Activated CD4-positive, alpha-beta T cell treated with anti-CD3 and anti-CD28 coated beads, Interleukin-2, amount 10 ng/mL, durations not matched to agents 7 days and 5 days (primary cell): ENCODE results near the gene HIC2. TPM values are rescaled to one million over a fixed set of nuclear protein-coding genes. Genes with fewer than 3 reads are reported as not detected.
"Not testable (repeated sequence)": the region's sequence is repeated elsewhere in the genome, so short reads cannot be mapped to it uniquely, and the experiment has no call there.

Source experiments
- CTCF ChIA-PET: fragments of 350-600 bp; sonication (Branson Sonifier 250); formaldehyde crosslinking; loops from one replicate; lab custom pipeline; 2021; ENCODE audit warnings: antibody characterized with exemption; lab: Charles Lee
- POLR2A ChIA-PET: fragments of 350-600 bp; sonication (Branson Sonifier 250); formaldehyde crosslinking; loops from one replicate; lab custom pipeline; 2021; ENCODE audit warnings: antibody characterized with exemption; lab: Charles Lee
- DNase-seq: peaks from one replicate; pipeline ENCODE4 v3.0.0-alpha.2; 2020
- H3K27ac Mint-ChIP-seq: one replicate; pipeline ENCODE4 v1.8.0; 2021; ENCODE audit warnings: mild to moderate bottlenecking, moderate library complexity, mixed read lengths
- H3K27me3 Mint-ChIP-seq: one replicate; pipeline ENCODE4 v1.8.0; 2021; ENCODE audit warnings: mixed read lengths
- H3K36me3 Mint-ChIP-seq: one replicate; pipeline ENCODE4 v1.8.0; 2021; ENCODE audit warnings: low read depth, mixed read lengths
- H3K4me1 Mint-ChIP-seq: one replicate; pipeline ENCODE4 v1.8.0; 2021; ENCODE audit warnings: mixed read lengths
- H3K4me3 Mint-ChIP-seq: one replicate; pipeline ENCODE4 v1.8.0; 2021; ENCODE audit warnings: mild to moderate bottlenecking, moderate library complexity, mixed read lengths
- H3K9me3 Mint-ChIP-seq: one replicate; pipeline ENCODE4 v1.8.0; 2021; ENCODE audit warnings: mixed read lengths
- total RNA-seq, 2 experiments: library from RNA; stranded (reverse); gene quantifications; one replicate each; pipeline ENCODE4 v1.2.3, GENCODE V29; 2021

The HIC2 gene, protein sequence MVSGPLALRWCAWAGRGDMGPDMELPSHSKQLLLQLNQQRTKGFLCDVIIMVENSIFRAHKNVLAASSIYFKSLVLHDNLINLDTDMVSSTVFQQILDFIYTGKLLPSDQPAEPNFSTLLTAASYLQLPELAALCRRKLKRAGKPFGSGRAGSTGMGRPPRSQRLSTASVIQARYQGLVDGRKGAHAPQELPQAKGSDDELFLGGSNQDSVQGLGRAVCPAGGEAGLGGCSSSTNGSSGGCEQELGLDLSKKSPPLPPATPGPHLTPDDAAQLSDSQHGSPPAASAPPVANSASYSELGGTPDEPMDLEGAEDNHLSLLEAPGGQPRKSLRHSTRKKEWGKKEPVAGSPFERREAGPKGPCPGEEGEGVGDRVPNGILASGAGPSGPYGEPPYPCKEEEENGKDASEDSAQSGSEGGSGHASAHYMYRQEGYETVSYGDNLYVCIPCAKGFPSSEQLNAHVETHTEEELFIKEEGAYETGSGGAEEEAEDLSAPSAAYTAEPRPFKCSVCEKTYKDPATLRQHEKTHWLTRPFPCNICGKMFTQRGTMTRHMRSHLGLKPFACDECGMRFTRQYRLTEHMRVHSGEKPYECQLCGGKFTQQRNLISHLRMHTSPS
- total RNA-seq = 1 to 10 TPM; 5.1 to 5.5 TPM

DNA sequence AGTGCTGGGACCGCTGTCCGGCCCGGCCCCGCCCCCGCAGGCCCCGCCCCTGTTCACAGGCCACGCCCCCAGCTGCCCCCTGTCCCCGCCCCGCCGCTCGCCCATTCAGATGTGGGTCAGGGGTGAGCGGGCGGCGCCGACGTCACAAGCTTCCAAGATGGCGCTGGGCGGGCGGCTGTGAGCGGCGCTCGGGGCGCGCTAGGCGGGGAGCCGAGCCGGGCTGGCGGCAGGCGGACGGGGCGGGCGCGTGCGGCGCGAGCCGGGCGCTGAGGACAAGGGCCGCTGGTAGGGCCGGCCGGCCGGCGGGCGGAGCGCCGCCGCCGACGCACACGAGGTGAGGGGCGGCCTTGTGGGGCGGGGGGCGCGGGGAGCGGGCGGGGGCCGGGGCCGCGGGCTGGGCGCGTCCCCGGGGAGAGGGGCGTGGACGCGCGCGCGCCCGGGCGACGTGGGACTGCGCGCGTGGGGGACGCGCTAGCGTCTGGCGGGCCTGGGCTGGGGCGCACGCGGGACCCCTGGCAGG lies at the start of gene HIC2:
Gene HIC2, plus strand, starts transcription at position 145 of the 520 bp plus-strand sequence. CDS start 25,461 bp downstream, outside the sequence.
- H3K27ac Mint-ChIP-seq, H3K9me3 Mint-ChIP-seq, H3K4me1 Mint-ChIP-seq, POLR2A ChIA-PET, H3K27me3 Mint-ChIP-seq, H3K36me3 Mint-ChIP-seq, CTCF ChIA-PET: not testable (repeated sequence)
- peak within 1 kb of the TSS; percentile 59 for H3K4me3 Mint-ChIP-seq
- peak; percentile 5 for DNase-seq

DNA sequence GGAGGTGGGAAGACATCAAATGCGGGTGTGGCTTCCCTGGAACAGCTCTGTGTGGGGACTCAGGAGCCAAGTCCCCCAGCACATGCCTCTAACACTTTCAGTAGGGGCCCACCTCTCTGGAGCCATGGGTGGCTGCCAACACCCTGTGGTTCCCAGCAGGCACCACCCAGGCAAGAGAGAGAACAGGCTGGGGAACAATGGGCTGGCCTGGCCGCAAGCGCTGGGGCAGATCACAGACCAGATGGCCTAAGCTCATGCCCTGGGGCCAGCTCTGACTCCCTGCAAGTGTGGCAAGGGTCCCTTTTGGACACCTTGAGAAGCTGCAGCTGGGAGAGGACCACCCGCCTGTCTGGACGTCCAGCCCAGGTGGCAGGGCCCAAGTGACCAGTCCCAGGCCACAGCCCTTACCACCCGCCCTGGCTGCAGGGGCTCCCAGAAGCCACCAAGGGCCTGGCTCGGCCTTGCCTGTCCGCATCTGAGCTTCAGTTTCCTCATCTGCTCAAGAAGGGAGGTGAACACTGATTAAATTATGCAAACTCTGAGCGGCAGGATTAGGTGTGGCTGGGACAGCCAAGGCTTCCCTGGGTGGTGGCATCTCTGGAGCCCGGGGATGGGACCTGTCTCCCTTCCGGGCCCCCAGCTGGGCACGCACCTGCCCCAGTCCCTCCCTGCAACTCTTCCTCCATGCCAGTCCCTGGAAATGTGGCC lies 48.4 kb upstream of the HIC2 start:
- H3K36me3 Mint-ChIP-seq, POLR2A ChIA-PET, CTCF ChIA-PET, H3K9me3 Mint-ChIP-seq, H3K4me1 Mint-ChIP-seq, DNase-seq, H3K4me3 Mint-ChIP-seq, H3K27me3 Mint-ChIP-seq, H3K27ac Mint-ChIP-seq: not testable (repeated sequence)

DNA sequence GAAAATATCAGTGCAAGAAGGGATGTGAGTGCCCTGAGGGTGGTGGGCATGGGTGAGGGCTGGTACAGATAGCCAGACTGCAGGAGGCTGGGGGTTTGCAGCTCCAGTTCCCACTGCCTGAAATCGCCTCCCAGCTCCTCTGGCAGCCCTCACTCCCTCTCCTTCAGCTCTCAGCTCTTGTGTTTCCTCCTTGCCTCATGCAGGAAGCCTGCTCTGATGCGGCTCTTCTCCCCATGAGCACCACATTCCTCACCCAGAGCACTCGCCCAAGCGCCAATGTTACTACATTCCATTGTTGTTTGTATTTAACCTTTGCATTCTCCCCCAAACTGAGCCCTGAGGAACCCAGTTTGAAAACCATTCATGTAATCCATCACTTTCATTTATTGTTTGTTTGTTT lies 41.3 kb upstream of the HIC2 start:
- H3K27me3 Mint-ChIP-seq, H3K4me1 Mint-ChIP-seq, POLR2A ChIA-PET, CTCF ChIA-PET, DNase-seq, H3K27ac Mint-ChIP-seq, H3K9me3 Mint-ChIP-seq, H3K4me3 Mint-ChIP-seq, H3K36me3 Mint-ChIP-seq: not testable (repeated sequence)

DNA sequence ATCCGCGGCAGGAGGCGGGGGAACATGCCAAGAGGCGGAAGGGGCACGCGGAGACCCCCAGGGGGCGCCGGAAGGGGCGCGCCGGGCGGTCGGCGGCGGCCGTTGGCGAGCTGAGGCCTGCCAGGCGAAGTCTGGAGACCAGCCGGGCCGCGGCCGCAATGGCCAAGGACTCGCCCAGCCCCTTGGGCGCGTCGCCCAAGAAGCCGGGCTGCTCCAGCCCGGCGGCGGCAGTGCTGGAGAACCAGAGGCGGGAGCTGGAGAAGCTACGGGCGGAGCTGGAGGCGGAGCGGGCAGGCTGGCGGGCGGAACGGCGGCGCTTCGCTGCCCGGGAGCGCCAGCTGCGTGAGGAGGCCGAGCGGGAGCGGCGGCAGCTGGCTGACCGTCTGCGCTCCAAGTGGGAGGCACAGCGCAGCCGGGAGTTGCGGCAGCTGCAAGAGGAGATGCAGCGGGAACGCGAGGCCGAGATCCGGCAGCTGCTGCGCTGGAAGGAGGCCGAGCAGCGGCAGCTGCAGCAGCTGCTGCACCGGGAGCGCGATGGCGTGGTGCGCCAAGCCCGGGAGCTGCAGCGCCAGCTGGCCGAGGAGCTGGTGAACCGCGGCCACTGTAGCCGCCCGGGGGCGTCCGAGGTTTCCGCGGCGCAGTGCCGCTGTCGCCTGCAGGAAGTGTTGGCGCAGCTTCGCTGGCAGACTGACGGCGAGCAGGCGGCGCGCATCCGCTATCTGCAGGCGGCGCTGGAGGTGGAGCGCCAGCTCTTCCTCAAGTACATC lies 33.3 kb upstream of the HIC2 start, which contains the start of gene RIMBP3B:
Gene RIMBP3B, plus strand, starts transcription at position 51 of the 767 bp plus-strand sequence. Its CDS starts 108 bp downstream, at position 159.
- H3K27me3 Mint-ChIP-seq, DNase-seq, H3K9me3 Mint-ChIP-seq, H3K36me3 Mint-ChIP-seq, POLR2A ChIA-PET, H3K27ac Mint-ChIP-seq, CTCF ChIA-PET, H3K4me1 Mint-ChIP-seq, H3K4me3 Mint-ChIP-seq: not testable (repeated sequence)

DNA sequence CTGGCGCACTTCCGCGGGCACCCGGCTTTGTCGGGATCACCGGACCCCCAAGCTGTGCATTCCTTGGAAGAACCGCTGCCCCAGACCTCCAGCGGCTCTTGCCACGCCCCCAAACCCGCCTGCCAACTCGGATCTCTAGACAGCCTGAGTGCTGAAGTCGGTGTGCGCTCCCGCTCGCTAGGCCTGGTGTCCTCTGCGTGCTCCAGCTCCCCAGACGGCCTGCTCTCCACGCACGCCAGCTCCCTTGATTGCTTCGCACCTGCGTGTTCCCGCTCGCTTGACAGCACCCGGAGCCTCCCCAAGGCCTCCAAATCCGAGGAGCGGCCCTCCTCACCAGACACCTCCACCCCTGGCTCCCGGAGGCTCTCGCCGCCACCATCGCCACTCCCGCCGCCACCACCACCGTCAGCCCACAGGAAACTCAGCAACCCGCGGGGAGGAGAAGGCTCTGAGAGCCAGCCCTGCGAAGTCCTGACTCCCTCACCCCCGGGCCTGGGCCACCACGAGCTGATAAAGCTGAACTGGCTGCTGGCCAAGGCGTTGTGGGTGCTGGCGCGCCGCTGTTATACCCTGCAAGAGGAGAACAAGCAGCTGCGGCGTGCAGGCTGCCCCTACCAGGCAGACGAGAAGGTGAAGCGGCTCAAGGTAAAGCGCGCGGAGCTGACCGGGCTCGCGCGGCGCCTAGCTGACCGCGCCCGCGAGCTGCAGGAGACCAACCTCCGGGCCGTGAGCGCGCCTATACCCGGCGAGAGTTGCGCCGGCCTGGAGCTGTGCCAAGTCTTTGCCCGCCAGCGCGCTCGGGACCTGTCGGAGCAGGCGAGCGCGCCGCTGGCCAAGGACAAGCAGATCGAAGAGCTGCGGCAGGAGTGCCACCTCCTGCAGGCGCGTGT lies 32.5 kb upstream of the HIC2 start:
- H3K4me1 Mint-ChIP-seq, H3K27ac Mint-ChIP-seq, H3K36me3 Mint-ChIP-seq, DNase-seq, POLR2A ChIA-PET, H3K4me3 Mint-ChIP-seq, H3K27me3 Mint-ChIP-seq, CTCF ChIA-PET, H3K9me3 Mint-ChIP-seq: not testable (repeated sequence)

DNA sequence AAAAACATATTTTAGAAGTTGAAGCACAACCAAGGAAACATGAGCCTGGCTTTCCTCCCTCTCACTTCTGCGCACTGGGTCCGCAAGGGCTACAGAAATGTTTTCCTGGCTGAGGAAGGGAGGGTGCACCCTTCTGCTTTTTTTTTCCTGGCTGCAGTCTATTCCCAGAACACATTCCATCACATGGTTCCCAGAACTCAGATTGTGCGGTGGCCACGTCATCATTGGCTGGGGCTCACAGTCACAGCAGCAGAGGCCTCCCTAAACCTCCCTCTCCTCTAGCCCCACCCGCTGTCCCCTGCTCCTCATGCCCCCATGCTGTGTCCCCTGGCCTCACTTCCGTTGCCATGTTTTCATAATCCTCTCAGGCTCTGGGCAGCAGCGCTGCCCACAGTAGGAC lies 27.7 kb upstream of the HIC2 start:
- H3K4me1 Mint-ChIP-seq, H3K9me3 Mint-ChIP-seq, H3K4me3 Mint-ChIP-seq, H3K27ac Mint-ChIP-seq, DNase-seq, POLR2A ChIA-PET, CTCF ChIA-PET, H3K27me3 Mint-ChIP-seq, H3K36me3 Mint-ChIP-seq: not testable (repeated sequence)

DNA sequence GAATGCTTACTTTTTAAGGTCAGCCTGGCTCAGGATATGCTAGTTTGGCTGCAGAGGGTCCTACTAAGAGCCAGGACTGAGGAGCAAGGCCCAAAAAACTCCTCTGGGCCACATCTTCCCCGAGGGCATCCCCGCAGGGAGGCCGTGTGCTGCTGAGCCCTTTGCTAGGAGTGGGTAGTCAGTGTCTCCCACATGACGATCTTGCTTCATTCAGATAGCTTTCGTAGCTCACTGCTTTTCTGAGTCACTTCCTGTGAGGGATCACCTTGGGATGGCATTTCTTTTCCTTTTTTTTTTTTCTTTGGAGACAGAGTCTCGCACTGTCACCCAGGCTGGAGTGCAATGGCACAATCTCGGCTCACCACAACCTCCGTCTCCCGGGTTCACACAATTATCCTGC lies 27.2 kb upstream of the HIC2 start:
- H3K27me3 Mint-ChIP-seq, H3K27ac Mint-ChIP-seq, H3K9me3 Mint-ChIP-seq, DNase-seq, H3K4me3 Mint-ChIP-seq, H3K4me1 Mint-ChIP-seq, CTCF ChIA-PET, H3K36me3 Mint-ChIP-seq, POLR2A ChIA-PET: not testable (repeated sequence)

DNA sequence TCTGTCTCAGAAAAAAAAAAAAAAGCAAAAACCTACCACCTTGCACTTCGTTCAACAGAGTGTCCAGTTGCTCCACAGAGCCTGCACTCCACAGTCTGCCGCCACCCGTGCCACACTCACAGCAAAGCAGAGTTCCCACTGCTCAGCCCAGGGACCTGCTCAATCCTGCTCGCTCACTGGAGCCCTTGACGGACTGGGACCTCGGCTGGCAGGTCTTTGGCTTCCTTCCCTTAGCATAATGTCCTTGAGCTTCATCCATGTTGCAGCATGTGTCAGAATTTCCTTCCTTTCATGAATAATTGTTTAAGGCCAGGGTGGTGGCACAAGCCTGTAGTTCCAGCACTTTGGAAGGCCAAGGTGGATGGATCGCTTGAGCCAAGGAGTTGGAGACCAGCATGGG lies 22.6 kb upstream of the HIC2 start:
- H3K27ac Mint-ChIP-seq, POLR2A ChIA-PET, H3K36me3 Mint-ChIP-seq, H3K4me1 Mint-ChIP-seq, DNase-seq, H3K4me3 Mint-ChIP-seq, CTCF ChIA-PET, H3K27me3 Mint-ChIP-seq, H3K9me3 Mint-ChIP-seq: not testable (repeated sequence)

DNA sequence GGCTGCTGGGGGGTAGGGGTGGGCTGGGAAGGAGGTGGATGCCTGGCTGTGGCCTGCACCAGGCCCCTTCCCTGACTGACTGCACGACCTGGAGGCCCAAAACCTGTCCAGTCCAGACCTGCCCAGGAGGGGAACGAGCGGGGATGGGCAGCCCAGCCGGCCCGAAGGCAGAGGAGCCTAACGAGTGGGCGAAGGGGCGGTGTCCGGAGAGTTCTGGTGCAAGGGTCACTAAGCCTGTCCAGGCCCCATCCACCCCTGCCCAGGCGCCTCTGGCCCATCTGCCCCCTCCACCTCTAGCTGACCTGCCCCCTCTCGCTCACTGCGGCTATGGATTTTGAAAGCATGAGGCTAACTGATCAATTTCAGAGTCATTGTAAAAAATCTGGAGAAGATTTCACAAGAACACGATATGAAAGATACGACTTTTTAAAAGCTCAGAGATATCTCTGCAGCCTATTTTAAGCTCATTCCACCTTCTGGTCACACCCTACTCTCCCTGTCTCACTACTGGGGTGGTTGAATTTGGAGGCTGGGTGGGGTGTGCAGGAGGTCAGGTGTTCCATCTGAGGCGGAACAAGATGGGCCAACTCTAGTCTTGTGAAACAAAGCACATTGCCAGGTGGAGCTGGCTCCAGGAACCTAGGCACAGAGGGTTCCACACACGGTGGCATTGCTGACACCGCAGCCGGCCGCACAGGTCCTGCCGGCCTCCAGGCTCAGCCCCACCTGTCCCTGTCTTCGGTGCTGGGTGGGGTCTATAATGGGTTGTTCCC lies 15.8 kb upstream of the HIC2 start:
- H3K27ac Mint-ChIP-seq, CTCF ChIA-PET, H3K4me3 Mint-ChIP-seq, H3K4me1 Mint-ChIP-seq, DNase-seq, H3K27me3 Mint-ChIP-seq, H3K36me3 Mint-ChIP-seq, POLR2A ChIA-PET, H3K9me3 Mint-ChIP-seq: not testable (repeated sequence)

DNA sequence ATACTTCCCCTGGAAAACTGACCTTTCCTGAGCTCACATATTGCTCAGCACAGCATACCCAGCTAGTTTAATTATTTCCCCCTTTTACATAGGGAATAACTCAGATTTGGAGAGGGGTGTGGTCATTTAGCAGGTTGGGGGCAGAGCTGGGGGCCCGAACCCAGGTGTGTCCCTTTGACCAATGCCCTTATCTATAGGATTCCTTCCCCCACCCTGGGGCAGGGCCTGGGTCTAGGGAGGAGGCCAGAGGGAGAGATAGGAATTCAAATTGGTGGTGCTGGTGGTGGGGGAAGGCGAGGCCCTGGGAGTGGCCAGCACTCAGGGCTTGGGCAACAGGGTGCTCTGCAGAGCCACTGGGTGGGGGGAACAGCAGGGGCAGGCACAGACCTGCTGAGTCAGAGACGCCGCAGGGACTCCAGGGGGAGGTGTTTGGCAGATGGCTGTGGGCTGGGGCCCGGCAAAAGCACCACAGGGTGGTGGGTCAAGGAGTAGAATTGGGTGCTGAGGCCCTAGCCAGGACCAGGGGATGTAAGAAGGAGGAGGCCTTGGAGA lies 14.3 kb upstream of the HIC2 start:
- H3K4me3 Mint-ChIP-seq, H3K27me3 Mint-ChIP-seq, H3K9me3 Mint-ChIP-seq, CTCF ChIA-PET, POLR2A ChIA-PET, H3K36me3 Mint-ChIP-seq, H3K4me1 Mint-ChIP-seq, H3K27ac Mint-ChIP-seq, DNase-seq: not testable (repeated sequence)

DNA sequence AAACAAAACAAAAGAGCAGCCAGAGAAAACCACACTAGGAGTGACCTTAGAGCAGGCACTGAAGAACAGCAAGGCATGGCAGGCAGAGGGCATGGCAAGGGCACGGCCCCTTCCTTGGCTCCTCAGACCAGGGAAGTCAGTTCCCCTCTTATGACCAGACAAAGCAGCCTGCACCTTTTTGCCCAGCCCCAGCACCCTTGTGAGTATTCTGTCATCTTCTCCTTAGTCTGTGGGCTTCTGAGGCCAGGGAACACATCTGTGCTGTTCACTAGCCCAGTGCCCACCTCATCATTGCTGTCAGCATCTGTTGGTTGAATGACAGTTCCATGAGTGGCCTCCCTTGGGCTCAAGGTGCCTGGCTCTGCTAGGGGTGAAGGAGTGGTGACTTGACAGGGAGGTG lies 10.0 kb upstream of the HIC2 start:
- CTCF ChIA-PET, DNase-seq, H3K4me1 Mint-ChIP-seq, POLR2A ChIA-PET, H3K27ac Mint-ChIP-seq, H3K36me3 Mint-ChIP-seq, H3K9me3 Mint-ChIP-seq, H3K27me3 Mint-ChIP-seq, H3K4me3 Mint-ChIP-seq: not testable (repeated sequence)
